ENCODE measurements around the gene MRPL27. TPM values are rescaled to one million over a fixed set of nuclear protein-coding genes. Genes with fewer than 3 reads are reported as not detected.
"Not testable (repeated sequence)": the region's sequence is repeated elsewhere in the genome, so short reads cannot be mapped to it uniquely, and the experiment has no call there.

The MRPL27 gene
- total RNA-seq, 4 donors from 2014 or later = 16.4 to 72.1 (median 45.8) TPM

- Histone ChIP-seq H3K36me3 (no peaks in the 10 kb centered on the region), H3K4me1 (peaks cover 0 to 11% of the 10 kb centered on the region in 2 donors), H3K9me3 (no peaks in the 10 kb centered on the region), H3K27ac (peak within 1 kb of the TSS; percentile 76 to 78), H3K4me3 (peak within 1 kb of the TSS; percentile 87 to 90), H3K27me3 (no peaks in the 10 kb centered on the region)
- DNase-seq = peak; percentile 81 to 86
- peak; percentile 43 to 54 for TF ChIP-seq POLR2A (IDR thresholded peaks at IDR 0.05)
- TF ChIP-seq CTCF (IDR thresholded peaks at IDR 0.05) = no peak
- intact Hi-C loops (cut with DNase I; ENCODE audit: low total_unique reads) = no loop called here
Measured at GRCh38 chr17:50345432-50346312, 27.3 kb downstream of the MRPL27 start, which contains the start of gene XYLT2. Gene XYLT2 (plus strand): TSS chr17:50346126. CDS start chr17:50346141, 15 bp downstream.

- TF ChIP-seq CTCF (IDR thresholded peaks at IDR 0.05) = no peak
- no peak for TF ChIP-seq POLR2A (IDR thresholded peaks at IDR 0.05)
- Histone ChIP-seq H3K9me3 (no peaks in the 10 kb centered on the region), H3K4me1 (peaks cover 0 to 11% of the 10 kb centered on the region in 2 donors), H3K4me3 (no peak overlapping the region), H3K36me3 (no peaks in the 10 kb centered on the region), H3K27me3 (no peaks in the 10 kb centered on the region), H3K27ac (no peak overlapping the region)
- no peak for DNase-seq
- intact Hi-C loops (cut with DNase I; ENCODE audit: low total_unique reads) = no loop called here
Measured at GRCh38 chr17:50344731-50345365, 28.1 kb downstream of the MRPL27 start.

DNA sequence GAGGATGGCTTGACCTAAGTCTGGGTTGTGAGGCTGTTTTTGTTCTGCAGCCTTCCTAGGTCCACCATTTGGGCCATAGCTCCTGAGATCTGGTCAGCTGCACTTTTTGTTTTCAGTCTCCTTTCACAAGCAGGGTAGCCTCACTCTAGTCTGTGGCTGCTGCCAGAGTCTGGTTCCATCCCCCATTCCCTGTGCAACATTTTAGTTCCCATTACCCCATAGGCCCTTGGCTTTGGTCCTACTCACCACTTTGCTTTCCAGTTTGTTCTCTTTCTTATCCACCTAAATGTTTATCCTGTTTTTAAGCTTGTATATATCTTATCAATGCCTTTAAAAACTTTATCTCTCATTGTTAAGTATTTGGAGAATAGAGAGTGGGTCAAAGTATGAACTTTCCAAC, 33.6 kb downstream of the MRPL27 start:
- Histone ChIP-seq H3K9me3 (no peaks in the 10 kb centered on the region), H3K4me1 (no peaks in the 10 kb centered on the region), H3K27ac (no peak overlapping the region), H3K27me3 (no peaks in the 10 kb centered on the region), H3K36me3 (no peaks in the 10 kb centered on the region), H3K4me3 (no peak overlapping the region)
- TF ChIP-seq POLR2A (IDR thresholded peaks at IDR 0.05) (no peak), CTCF (IDR thresholded peaks at IDR 0.05) (no peak)
- intact Hi-C loops (cut with DNase I; ENCODE audit: low total_unique reads) = no loop called here
- DNase-seq = no peak

- DNase-seq = no peak
- Histone ChIP-seq H3K27ac (no peak overlapping the region), H3K4me3 (no peak overlapping the region), H3K27me3 (no peaks in the 10 kb centered on the region), H3K36me3 (no peaks in the 10 kb centered on the region), H3K4me1 (no peaks in the 10 kb centered on the region), H3K9me3 (no peaks in the 10 kb centered on the region)
- no peak for TF ChIP-seq POLR2A (IDR thresholded peaks at IDR 0.05)
- intact Hi-C loops (cut with DNase I; ENCODE audit: low total_unique reads) = no loop called here
Measured at GRCh38 chr17:50338645-50339044, 34.3 kb downstream of the MRPL27 start.

- no peak for DNase-seq
- Histone ChIP-seq H3K27ac (no peak overlapping the region), H3K36me3 (no peaks in the 10 kb centered on the region), H3K27me3 (no peaks in the 10 kb centered on the region), H3K9me3 (no peaks in the 10 kb centered on the region), H3K4me1 (no peaks in the 10 kb centered on the region), H3K4me3 (no peak overlapping the region)
- intact Hi-C loops (cut with DNase I; ENCODE audit: low total_unique reads) = no loop called here
- TF ChIP-seq POLR2A (IDR thresholded peaks at IDR 0.05) = no peak
- no peak for TF ChIP-seq CTCF (IDR thresholded peaks at IDR 0.05)
Measured at GRCh38 chr17:50337956-50338355, 35.0 kb downstream of the MRPL27 start.

DNA sequence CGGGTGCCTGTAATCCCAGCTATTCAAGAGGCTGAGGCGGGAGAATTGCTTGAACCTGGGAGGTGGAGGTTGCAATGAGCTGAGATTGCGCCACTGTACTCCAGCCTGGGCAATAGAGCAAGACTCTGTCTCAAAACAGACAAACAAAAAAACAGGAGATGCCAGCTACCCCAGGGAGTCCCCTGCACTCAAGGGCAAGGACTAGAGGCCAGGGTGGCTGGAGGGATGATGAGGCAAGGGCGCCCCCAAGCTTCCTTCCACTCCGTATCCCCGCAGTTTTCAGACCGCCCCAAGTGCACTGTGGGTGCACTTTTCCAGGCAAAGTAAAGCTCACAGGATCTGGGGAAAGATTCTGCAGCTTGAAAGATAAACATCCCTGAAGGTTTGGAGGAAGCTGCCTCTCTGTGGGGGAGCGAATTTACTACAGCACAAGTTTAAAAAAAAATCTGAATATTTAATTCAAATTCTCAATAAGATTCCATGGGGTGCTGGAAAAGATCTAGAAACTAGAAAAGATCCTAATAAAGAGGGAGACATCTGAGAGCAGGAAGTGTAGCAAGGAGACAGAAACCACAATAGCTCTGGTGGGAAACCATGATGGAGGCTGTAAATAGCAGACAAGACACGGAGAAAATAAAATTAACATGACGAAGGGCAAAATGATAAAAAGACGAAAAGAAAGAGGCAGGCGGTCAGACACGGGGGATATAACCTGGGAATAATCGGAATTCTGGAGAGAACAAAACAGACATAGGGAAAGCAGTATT, 39.5 kb downstream of the MRPL27 start:
- H3K27ac ChIP-seq; H3K4me3 ChIP-seq; H3K27me3 ChIP-seq; DNase-seq; H3K9me3 ChIP-seq; intact Hi-C loops (cut with DNase I; ENCODE audit: low total_unique reads); H3K4me1 ChIP-seq; H3K36me3 ChIP-seq: not testable (repeated sequence)
